Measurements from ENCODE around the gene PDE8B. TPM values are rescaled to one million over a fixed set of nuclear protein-coding genes. Genes with fewer than 3 reads are reported as not detected.

The PDE8B gene
- total RNA-seq, 2 experiments from 2014 or later, result 0.25 TPM; not detected in 1

DNA sequence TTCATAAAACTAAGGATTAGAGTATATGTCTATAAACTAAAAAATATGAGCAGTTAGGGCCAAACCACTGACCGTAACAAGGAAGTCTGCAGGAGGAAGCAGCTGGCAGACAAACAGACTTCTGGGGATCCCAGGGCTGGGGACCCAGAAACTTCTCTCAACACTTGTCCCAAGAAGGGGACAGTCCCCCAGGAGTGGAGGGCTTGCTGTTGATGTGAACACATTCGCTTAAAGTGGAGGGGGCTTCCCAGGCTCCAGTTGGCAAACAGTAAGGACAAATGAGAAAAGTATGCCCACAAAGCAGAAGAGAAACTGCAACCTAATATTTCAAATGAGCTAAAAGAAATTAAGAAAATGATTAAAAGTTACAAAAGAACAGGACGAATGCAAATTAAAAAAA, 83.7 kb downstream of the PDE8B start:
- ChIA-PET POLR2A (interaction anchor here (0.6 kb wide), 1 partner anchor 367 kb away, joined by 3 read pairs; no protein-coding TSS in a partner anchor), CTCF (no interaction called here)
- Mint-ChIP-seq H3K9me3 (no peaks in the 10 kb centered on the region), H3K27me3 (peaks cover 19% of the 10 kb centered on the region), H3K27ac (no peak overlapping the region), H3K4me1 (no peaks in the 10 kb centered on the region), H3K4me3 (no peak overlapping the region), H3K36me3 (ENCODE audit: low read depth) (no peaks in the 10 kb centered on the region)
- DNase-seq, result no peak

DNA sequence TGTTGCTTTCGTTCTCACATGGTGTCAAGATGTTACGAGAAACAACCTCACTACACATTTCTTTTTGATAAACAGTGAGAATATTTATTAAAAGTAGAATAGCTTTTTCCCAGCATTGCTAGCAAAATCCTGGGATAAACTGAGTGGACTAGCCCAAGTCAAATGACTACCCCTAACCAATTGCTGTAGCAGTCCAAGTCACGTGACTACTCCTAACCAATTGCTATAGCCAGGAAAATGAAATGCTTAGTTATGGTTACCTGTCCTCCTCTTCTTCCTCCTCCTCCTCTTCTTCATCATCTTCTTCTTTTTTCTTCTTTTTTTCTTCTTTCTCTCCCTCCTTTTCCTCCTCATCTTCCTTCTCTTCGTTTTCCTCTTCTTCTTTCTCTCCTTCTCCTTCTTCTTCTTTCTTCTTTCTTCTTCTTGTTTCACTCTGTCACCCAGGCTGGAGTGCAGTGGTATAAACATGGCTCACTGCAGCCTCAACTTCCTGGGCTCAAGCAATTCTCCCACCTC, 85.4 kb downstream of the PDE8B start:
- H3K27me3 Mint-ChIP-seq, result peaks cover 19% of the 10 kb centered on the region
- no peak overlapping the region for H3K4me3 Mint-ChIP-seq
- DNase-seq, result no peak
- CTCF ChIA-PET, result no interaction called here
- H3K9me3 Mint-ChIP-seq, result no peaks in the 10 kb centered on the region
- no peak overlapping the region for H3K27ac Mint-ChIP-seq
- no peaks in the 10 kb centered on the region for H3K36me3 Mint-ChIP-seq (ENCODE audit: low read depth)
- no peaks in the 10 kb centered on the region for H3K4me1 Mint-ChIP-seq
- POLR2A ChIA-PET, result no interaction called here

DNA sequence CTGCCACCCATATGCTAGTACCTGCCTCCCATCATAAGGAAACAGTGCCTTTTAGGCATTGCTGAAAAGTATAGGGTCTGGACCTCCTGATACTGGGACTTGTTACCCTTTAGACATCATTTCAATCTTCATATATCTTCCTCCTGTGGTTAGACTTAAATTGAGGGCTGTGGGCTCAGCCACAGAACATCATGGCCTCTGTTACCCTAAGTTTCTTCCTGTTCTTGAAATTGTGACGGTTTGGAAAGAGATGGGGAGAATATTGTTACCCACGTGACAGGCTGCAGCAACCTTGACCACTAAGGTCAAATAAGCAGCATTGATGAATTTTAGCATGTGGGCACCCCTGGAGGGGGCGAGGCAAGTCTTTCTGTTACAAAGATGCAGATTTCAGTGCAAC, 87.7 kb downstream of the PDE8B start:
- CTCF ChIA-PET, result no interaction called here
- H3K27me3 Mint-ChIP-seq, result peaks cover 19% of the 10 kb centered on the region
- no peak overlapping the region for H3K4me3 Mint-ChIP-seq
- no peaks in the 10 kb centered on the region for H3K36me3 Mint-ChIP-seq (ENCODE audit: low read depth)
- no peak overlapping the region for H3K27ac Mint-ChIP-seq
- DNase-seq, result no peak
- H3K9me3 Mint-ChIP-seq, result no peaks in the 10 kb centered on the region
- H3K4me1 Mint-ChIP-seq, result no peaks in the 10 kb centered on the region
- POLR2A ChIA-PET, result no interaction called here

DNA sequence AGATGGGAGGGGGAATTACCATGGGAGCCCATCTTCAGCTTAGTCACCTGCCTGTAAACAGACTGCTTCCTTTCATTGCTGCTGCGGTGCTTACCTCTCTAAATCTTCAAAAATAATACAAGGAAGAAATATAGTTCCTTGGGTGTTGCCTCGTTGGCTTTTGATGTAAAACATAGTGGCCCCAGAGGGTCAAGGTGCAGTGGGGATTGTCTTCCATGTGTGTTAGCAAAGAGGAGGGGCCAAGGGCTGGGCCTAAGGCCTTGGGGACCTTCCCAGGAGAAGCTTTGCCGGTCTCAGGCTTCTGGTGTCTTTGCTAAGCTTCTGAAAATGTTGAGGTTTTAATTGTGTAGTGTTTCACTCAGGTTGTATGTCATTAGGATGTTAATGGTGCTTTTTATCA, 90.0 kb downstream of the PDE8B start:
- H3K36me3 Mint-ChIP-seq (ENCODE audit: low read depth), result no peaks in the 10 kb centered on the region
- no peaks in the 10 kb centered on the region for H3K4me1 Mint-ChIP-seq
- no peak overlapping the region for H3K27ac Mint-ChIP-seq
- no peak for DNase-seq
- POLR2A ChIA-PET, result no interaction called here
- H3K27me3 Mint-ChIP-seq, result peaks cover 9% of the 10 kb centered on the region
- no peaks in the 10 kb centered on the region for H3K9me3 Mint-ChIP-seq
- CTCF ChIA-PET, result no interaction called here
- no peak overlapping the region for H3K4me3 Mint-ChIP-seq

DNA sequence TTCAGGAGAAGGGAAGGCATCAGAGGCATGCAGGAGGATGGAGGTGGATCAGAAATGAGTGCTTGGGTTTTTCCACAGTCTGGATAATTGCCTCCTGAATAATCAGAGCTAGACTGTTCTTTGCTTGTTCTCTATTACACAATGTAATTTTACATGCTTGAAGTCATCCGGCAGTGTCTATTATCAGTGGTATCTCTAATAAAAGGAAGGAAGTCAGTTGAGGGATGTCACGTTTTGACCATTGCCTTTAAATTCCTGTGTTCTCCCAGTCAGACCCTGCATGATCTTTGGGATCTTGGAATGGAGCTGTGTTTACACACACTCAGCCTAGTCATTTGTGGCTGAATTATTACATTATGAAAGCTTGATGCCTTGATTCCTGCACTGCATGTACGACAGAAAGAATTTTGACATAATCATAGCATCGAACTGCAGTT, 91.0 kb downstream of the PDE8B start:
- no peak overlapping the region for H3K27ac Mint-ChIP-seq
- ChIA-PET POLR2A (no interaction called here), CTCF (no interaction called here)
- peaks cover 4% of the 10 kb centered on the region for H3K27me3 Mint-ChIP-seq
- no peaks in the 10 kb centered on the region for H3K4me1 Mint-ChIP-seq
- no peak for DNase-seq
- no peaks in the 10 kb centered on the region for H3K36me3 Mint-ChIP-seq (ENCODE audit: low read depth)
- no peaks in the 10 kb centered on the region for H3K9me3 Mint-ChIP-seq
- no peak overlapping the region for H3K4me3 Mint-ChIP-seq

DNA sequence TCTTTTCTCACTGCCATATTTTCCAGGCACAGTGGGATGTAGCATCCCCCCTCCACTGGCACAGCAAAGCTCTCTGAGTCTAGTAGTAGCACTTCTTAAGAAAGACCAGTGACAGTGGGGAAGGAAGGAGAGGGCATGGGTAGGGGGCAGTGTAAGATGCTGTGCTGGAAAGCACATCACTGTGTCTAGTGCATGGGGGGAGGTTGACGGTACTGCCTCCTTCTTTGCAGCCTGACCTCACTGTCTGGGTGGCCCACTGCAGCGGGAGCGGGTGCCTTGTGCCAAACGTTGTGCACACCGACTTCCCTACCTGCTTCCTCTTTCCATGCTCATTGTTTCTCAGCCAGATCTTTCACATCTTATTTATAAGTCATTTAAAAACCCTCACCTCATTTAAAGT, 91.8 kb downstream of the PDE8B start:
- DNase-seq, result no peak
- no peaks in the 10 kb centered on the region for H3K36me3 Mint-ChIP-seq (ENCODE audit: low read depth)
- POLR2A ChIA-PET, result no interaction called here
- no peak overlapping the region for H3K4me3 Mint-ChIP-seq
- H3K9me3 Mint-ChIP-seq, result no peaks in the 10 kb centered on the region
- no peaks in the 10 kb centered on the region for H3K27me3 Mint-ChIP-seq
- CTCF ChIA-PET, result no interaction called here
- H3K4me1 Mint-ChIP-seq, result no peaks in the 10 kb centered on the region
- H3K27ac Mint-ChIP-seq, result no peak overlapping the region

DNA sequence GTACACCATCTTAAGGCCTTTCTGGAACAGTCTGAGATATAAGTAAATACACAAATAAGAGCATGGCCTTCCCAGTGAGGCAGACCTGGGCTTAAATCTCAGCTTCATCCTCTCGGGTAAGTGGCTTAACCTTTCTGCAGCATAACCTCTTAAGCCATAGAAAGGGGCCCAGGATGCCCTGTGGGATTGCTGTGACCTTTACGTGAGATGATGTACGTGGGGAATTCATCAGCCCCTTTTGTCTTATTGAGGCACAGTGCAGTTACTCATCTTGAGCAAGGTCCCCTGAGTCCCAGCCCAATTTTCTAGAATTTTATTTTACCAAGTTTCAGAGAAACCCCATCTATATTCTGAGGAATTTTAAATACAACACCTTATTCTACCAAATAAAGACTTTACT, 92.2 kb downstream of the PDE8B start:
- H3K4me1 Mint-ChIP-seq, result no peaks in the 10 kb centered on the region
- CTCF ChIA-PET, result no interaction called here
- no peak overlapping the region for H3K27ac Mint-ChIP-seq
- no peaks in the 10 kb centered on the region for H3K36me3 Mint-ChIP-seq (ENCODE audit: low read depth)
- POLR2A ChIA-PET, result no interaction called here
- no peak for DNase-seq
- H3K9me3 Mint-ChIP-seq, result no peaks in the 10 kb centered on the region
- H3K4me3 Mint-ChIP-seq, result no peak overlapping the region
- H3K27me3 Mint-ChIP-seq, result no peaks in the 10 kb centered on the region

DNA sequence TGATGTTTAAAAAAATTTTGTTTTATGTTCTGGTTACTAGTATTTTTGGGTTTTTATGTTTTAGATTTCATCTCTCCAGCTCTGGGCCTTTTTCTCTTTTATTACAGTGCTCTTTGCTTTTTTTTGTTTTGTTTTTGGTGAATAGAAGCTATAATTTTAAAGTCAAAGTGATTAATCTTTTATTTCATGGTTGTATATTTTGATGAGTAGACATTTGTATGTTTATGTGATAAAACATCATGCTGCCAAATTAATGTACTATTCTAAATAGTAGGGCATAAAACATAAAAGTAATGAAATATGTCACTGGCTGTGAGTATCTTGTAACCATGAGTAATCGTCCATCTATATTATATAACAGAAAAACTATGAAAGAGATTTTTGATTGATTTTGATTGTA, 93.9 kb downstream of the PDE8B start:
- H3K4me3 Mint-ChIP-seq, result no peak overlapping the region
- ChIA-PET CTCF (no interaction called here), POLR2A (no interaction called here)
- no peak for DNase-seq
- H3K4me1 Mint-ChIP-seq, result no peaks in the 10 kb centered on the region
- H3K27me3 Mint-ChIP-seq, result no peaks in the 10 kb centered on the region
- no peaks in the 10 kb centered on the region for H3K36me3 Mint-ChIP-seq (ENCODE audit: low read depth)
- no peak overlapping the region for H3K27ac Mint-ChIP-seq
- no peaks in the 10 kb centered on the region for H3K9me3 Mint-ChIP-seq

DNA sequence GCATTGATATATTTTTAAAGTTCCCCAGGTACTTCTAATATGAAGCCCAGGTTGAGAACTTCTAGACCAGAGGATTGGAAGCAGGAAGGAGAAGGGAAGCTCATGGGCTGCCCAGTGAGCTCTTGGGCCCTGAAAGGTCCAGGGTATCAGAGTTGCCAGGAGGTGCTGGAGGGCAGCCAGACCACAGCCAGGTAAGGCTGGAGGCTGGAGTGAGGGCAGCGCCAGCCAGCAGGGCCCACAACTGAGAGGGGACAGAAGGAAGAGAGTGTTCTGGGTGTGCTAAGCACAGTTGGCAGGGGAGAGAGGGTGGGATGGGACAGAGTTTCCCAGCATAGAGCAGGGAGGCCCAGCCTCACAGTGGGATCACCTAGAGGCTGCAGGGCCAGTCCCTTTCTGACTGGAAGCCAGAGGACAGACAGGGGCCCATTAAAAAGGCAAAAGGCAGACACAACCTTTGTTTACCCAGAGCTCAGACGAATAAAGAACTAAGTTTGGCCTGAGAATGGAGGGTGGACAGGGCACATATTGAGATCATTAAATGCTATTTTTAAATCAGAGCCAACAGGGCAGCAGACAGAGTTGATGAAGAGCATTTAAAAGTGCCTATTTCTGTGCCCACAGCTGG, 94.9 kb downstream of the PDE8B start:
- CTCF ChIA-PET, result no interaction called here
- no peaks in the 10 kb centered on the region for H3K27me3 Mint-ChIP-seq
- H3K9me3 Mint-ChIP-seq, result no peaks in the 10 kb centered on the region
- H3K27ac Mint-ChIP-seq, result no peak overlapping the region
- no peaks in the 10 kb centered on the region for H3K36me3 Mint-ChIP-seq (ENCODE audit: low read depth)
- H3K4me3 Mint-ChIP-seq, result no peak overlapping the region
- POLR2A ChIA-PET, result no interaction called here
- DNase-seq, result no peak
- no peaks in the 10 kb centered on the region for H3K4me1 Mint-ChIP-seq

DNA sequence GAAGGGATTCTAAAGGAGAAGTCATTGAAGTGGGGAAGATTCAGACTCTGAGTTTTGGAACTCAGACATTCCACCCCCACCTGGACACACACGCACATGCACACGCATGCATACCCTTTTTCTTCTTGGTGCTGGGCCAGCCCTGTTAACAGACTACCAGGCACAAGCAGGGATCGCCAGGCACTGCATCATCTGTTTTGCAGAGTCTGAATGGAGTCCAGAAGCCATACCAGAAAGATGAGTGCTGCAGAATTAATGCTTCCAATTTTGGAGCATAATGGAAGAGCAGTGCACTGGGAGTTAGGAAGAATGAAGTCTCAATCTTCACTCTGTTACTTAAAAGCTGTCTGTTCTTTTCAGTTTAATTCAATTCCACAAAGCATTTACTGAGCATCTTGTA, 95.5 kb downstream of the PDE8B start:
- Mint-ChIP-seq H3K27ac (no peak overlapping the region), H3K27me3 (no peaks in the 10 kb centered on the region), H3K9me3 (no peaks in the 10 kb centered on the region), H3K4me3 (no peak overlapping the region), H3K36me3 (ENCODE audit: low read depth) (no peaks in the 10 kb centered on the region), H3K4me1 (no peaks in the 10 kb centered on the region)
- no peak for DNase-seq
- ChIA-PET POLR2A (no interaction called here), CTCF (no interaction called here)

DNA sequence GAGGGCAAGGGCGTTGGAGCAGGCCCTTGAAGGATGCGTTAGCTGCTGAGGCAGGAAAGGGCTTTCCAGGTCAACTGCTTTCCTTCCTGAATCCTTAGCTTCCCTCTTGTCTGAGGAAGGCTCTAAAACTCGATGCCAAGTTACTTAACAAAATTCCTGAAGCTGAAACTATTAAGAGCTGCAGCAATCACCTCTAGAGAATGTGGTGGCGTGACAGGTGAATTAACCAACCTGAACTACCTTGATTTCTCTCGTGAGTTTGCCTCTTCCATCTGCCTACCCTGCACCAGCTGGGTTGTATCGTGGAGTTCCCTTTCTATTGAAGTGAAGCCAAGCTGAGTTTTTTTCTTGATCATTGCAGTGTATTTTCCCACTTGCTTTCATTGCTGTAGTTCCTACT, 96.1 kb downstream of the PDE8B start:
- no peaks in the 10 kb centered on the region for H3K27me3 Mint-ChIP-seq
- POLR2A ChIA-PET, result no interaction called here
- H3K27ac Mint-ChIP-seq, result no peak overlapping the region
- no peaks in the 10 kb centered on the region for H3K9me3 Mint-ChIP-seq
- DNase-seq, result no peak
- no peak overlapping the region for H3K4me3 Mint-ChIP-seq
- no peaks in the 10 kb centered on the region for H3K4me1 Mint-ChIP-seq
- H3K36me3 Mint-ChIP-seq (ENCODE audit: low read depth), result no peaks in the 10 kb centered on the region
- CTCF ChIA-PET, result no interaction called here

DNA sequence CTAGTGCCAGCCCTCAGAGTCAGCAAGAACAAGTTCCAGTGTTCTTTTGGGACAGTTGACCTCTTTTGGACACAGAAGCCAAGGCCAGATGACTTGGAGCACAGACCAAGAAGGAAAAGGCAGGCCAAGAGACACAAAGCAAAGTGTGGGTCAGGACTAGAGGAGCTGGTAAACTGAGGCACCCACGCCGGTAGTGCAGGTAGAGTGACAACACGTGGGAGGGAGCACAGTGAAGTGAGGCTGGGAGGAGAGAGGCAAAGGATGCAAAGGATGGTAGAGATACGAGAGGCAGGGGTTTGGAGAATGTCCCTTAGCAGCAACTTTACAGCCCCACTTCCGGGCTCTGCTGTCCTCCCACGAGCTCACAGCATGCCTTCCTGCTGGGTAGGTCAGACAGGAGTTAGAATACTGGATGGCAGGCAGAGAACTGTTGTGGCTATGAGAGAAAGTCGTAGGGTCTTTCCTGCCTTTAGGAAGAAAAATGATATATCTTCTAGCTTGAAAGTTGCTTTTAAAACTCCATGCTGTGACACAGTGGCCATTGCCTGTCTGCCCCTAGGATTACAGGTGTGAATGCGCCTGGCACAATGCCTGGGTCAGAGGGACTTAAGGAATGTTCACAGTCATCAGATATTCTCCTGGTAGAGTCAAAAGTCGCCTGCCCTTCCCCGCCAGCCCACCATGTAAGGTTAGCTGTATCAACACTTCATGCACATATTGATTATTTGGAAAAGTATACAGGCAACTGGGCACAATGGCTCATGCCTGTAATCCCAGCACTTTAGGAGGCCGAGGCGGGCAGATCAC, 97.9 kb downstream of the PDE8B start:
- peaks cover 3% of the 10 kb centered on the region for H3K27me3 Mint-ChIP-seq
- POLR2A ChIA-PET, result no interaction called here

DNA sequence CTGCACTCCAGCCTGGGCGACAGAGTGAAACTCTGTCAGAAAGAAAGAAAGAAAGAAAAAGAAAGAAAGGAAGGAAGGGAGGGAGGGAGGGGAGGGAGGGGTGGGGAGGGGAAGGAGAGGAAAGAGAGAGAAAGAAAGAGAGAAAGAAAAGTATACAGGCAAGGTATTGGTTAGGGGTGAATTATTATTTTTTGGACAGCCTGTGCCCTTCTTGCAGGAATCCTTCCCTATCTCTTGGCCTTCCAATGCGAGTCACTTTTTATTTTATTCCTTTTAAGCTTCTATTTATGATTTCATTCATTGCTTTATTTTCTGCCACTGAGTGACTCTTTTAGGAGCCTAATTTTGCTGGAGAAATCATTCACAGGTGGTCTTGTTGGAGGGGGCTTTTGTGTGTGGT, 98.7 kb downstream of the PDE8B start:
- no peak for DNase-seq
- H3K4me1 Mint-ChIP-seq, result no peaks in the 10 kb centered on the region
- no peaks in the 10 kb centered on the region for H3K9me3 Mint-ChIP-seq
- H3K27me3 Mint-ChIP-seq, result peaks cover 8% of the 10 kb centered on the region
- ChIA-PET POLR2A (no interaction called here), CTCF (interaction anchor here (0.8 to 1.8 kb wide), 2 partner anchors 8 to 9 kb away, joined by 3 to 4 read pairs; no protein-coding TSS in a partner anchor)
- H3K36me3 Mint-ChIP-seq (ENCODE audit: low read depth), result no peaks in the 10 kb centered on the region
- no peak overlapping the region for H3K27ac Mint-ChIP-seq
- no peak overlapping the region for H3K4me3 Mint-ChIP-seq

More for the DNA sequence above, 97.9 kb downstream of the PDE8B start:
- CTCF ChIA-PET, result interaction anchor here (0.8 to 1.8 kb wide), 2 partner anchors 9 to 10 kb away, joined by 3 to 4 read pairs; no protein-coding TSS in a partner anchor
- H3K4me3 Mint-ChIP-seq, result no peak overlapping the region
- H3K4me1 Mint-ChIP-seq, result no peaks in the 10 kb centered on the region
- no peak overlapping the region for H3K27ac Mint-ChIP-seq
- H3K36me3 Mint-ChIP-seq (ENCODE audit: low read depth), result no peaks in the 10 kb centered on the region
- H3K9me3 Mint-ChIP-seq, result no peaks in the 10 kb centered on the region
- no peak for DNase-seq

All from activated CD4-positive, alpha-beta T cell treated with anti-CD3 and anti-CD28 coated beads, Interleukin-2, amount 10 ng/mL, durations not matched to agents 7 days and 5 days (primary cell).